Liver (tissue), 9 donors: ENCODE data around the gene CCL25. TPM values are rescaled to one million over a fixed set of nuclear protein-coding genes. Genes with fewer than 3 reads are reported as not detected.

Source experiments
- DNase-seq: peaks from one replicate; pipeline ENCODE4 v3.0.0-alpha.2; 2017; ENCODE audit warnings: low spot score
- H3K27ac ChIP-seq, 2 donors: one replicate each; pipeline ENCODE4 v1.7.0; 2013; ENCODE audit warnings: inconsistent platforms in 2 of 2, low read length in 2 of 2, control low read depth in 1 of 2, low read depth in 1 of 2, mild to moderate bottlenecking in 1 of 2
- H3K27me3 ChIP-seq, 4 donors: one replicate each; pipeline versions ENCODE4 v1.6.1 to v1.7.0; 2013; ENCODE audit warnings: low read length in 3 of 4, inconsistent platforms in 1 of 4, mild to moderate bottlenecking in 1 of 4, moderate library complexity in 1 of 4; ENCODE audit not compliant: control insufficient read depth in 4 of 4, insufficient read depth in 4 of 4
- H3K36me3 ChIP-seq, 4 donors: one replicate each; pipeline versions ENCODE4 v1.6.1 to v1.7.0; 2013; ENCODE audit warnings: low read length in 3 of 4, mild to moderate bottlenecking in 3 of 4, low read depth in 1 of 4, moderate library complexity in 1 of 4; ENCODE audit not compliant: control insufficient read depth in 4 of 4, insufficient read depth in 3 of 4
- H3K4me1 ChIP-seq, 4 donors: one replicate each; pipeline versions ENCODE4 v1.6.1 to v1.7.0; 2013; ENCODE audit warnings: low read length in 3 of 4, mild to moderate bottlenecking in 3 of 4, moderate library complexity in 1 of 4; ENCODE audit not compliant: control insufficient read depth in 4 of 4, insufficient read depth in 4 of 4
- H3K4me3 ChIP-seq, 3 donors: one replicate each; pipeline versions ENCODE4 v1.6.1 to v1.7.0; 2013; ENCODE audit warnings: low read length in 3 of 3, control low read depth in 1 of 3, low read depth in 1 of 3, mild to moderate bottlenecking in 1 of 3
- H3K9ac ChIP-seq, 2 donors: one replicate each; pipeline ENCODE4 v1.7.0; 2013; ENCODE audit warnings: low read length in 2 of 2, mild to moderate bottlenecking in 2 of 2, moderate library complexity in 2 of 2, control low read depth in 1 of 2, low read depth in 1 of 2
- H3K9me3 ChIP-seq, 4 donors: one replicate each; pipeline versions ENCODE4 v1.6.1 to v1.7.0; 2013; ENCODE audit warnings: low read length in 3 of 4; ENCODE audit not compliant: control insufficient read depth in 4 of 4
- ATF3 ChIP-seq: IDR thresholded peaks from 2 replicates; pipeline ENCODE4 v1.6.1; 2016; ENCODE audit warnings: antibody characterized with exemption
- CTCF ChIP-seq: fragments of 150-350 bp; IDR thresholded peaks from 2 replicates; pipeline ENCODE4 v1.5.1; 2017; ENCODE audit warnings: improper control_type of control experiment, low read depth, low read length; ENCODE audit not compliant: missing input control
- EGR1 ChIP-seq, 2 donors: IDR thresholded peaks; 2 replicates each; pipeline ENCODE4 v1.6.1; 2016 to 2018; ENCODE audit warnings: antibody characterized with exemption in 2 of 2, low read depth in 2 of 2
- FOXA1 ChIP-seq: IDR thresholded peaks from 2 replicates; pipeline ENCODE4 v1.6.1; 2016; ENCODE audit warnings: antibody characterized with exemption
- FOXA2 ChIP-seq: IDR thresholded peaks from 2 replicates; pipeline ENCODE4 v1.6.1; 2016; ENCODE audit warnings: antibody characterized with exemption
- GABPA ChIP-seq, 2 donors: IDR thresholded peaks in 1 of 2; conservative IDR thresholded peaks in 1 of 2; 2 replicates each; pipeline ENCODE4 v1.6.1; 2016; ENCODE audit warnings: antibody characterized with exemption in 2 of 2, mild to moderate bottlenecking in 1 of 2, moderate library complexity in 1 of 2
- HNF4A ChIP-seq, 2 donors: conservative IDR thresholded peaks; 2 replicates each; pipeline ENCODE4 v1.6.1; 2016; ENCODE audit warnings: antibody characterized with exemption in 2 of 2, mild to moderate bottlenecking in 2 of 2
- HNF4G ChIP-seq: IDR thresholded peaks from 2 replicates; pipeline ENCODE4 v1.6.1; 2016; ENCODE audit warnings: antibody characterized with exemption
- JUND ChIP-seq, 2 donors: IDR thresholded peaks; 2 replicates each; pipeline ENCODE4 v1.6.1; 2016; ENCODE audit warnings: antibody characterized with exemption in 2 of 2
- MAX ChIP-seq: IDR thresholded peaks from 2 replicates; pipeline ENCODE4 v1.6.1; 2016; ENCODE audit warnings: antibody characterized with exemption
- NR2F2 ChIP-seq: IDR thresholded peaks from 2 replicates; pipeline ENCODE4 v1.6.1; 2016; ENCODE audit warnings: antibody characterized with exemption
- RAD21 ChIP-seq, 2 donors: IDR thresholded peaks; 2 replicates each; pipeline ENCODE4 v1.6.1; 2016; ENCODE audit warnings: antibody characterized with exemption in 2 of 2, mild to moderate bottlenecking in 2 of 2
- REST ChIP-seq: IDR thresholded peaks from 2 replicates; pipeline ENCODE4 v1.6.1; 2016; ENCODE audit warnings: antibody characterized with exemption, mild to moderate bottlenecking
- RXRA ChIP-seq, 2 donors: IDR thresholded peaks; 2 replicates each; pipeline ENCODE4 v1.6.1; 2017 to 2018; ENCODE audit warnings: antibody characterized with exemption in 2 of 2, mild to moderate bottlenecking in 1 of 2
- SP1 ChIP-seq: IDR thresholded peaks from 2 replicates; pipeline ENCODE4 v1.6.1; 2018; ENCODE audit warnings: antibody characterized with exemption, mild to moderate bottlenecking
- TAF1 ChIP-seq: conservative IDR thresholded peaks from 2 replicates; pipeline ENCODE4 v1.6.1; 2016; ENCODE audit warnings: antibody characterized with exemption, mild to moderate bottlenecking
- YY1 ChIP-seq: IDR thresholded peaks from 2 replicates; pipeline ENCODE4 v1.6.1; 2016; ENCODE audit warnings: antibody characterized with exemption, mild to moderate bottlenecking
- ZBTB33 ChIP-seq: IDR thresholded peaks from 2 replicates; pipeline ENCODE4 v1.6.1; 2016; ENCODE audit warnings: antibody characterized with exemption
- WGBS: extraction: QIAGEN DNeasy Blood & Tissue Kit; methylation state at CpG from one replicate; pipeline ENCODE4 v1.1.7; 2013; 5-methylcytosine and 5-hydroxymethylcytosine counted together
- polyA plus RNA-seq, 2 donors: library from polyadenylated mRNA; stranded (reverse) in 1 of 2; unstranded in 1 of 2; fragments of 200-250 nt in 1 of 2; fragments of >200 nt in 1 of 2; fragmentation: Nextera tagmentation in 1 of 2; extraction: Ambion mirVana in 1 of 2; gene quantifications; one replicate each; pipeline versions ENCODE4 v1.2.1 to v1.2.3, GENCODE V29; 2013 to 2015
- total RNA-seq, 2 donors: library from RNA; depleted of rRNA; stranded (reverse); fragments of >200 nt; gene quantifications; one replicate each; pipeline ENCODE4 v1.2.3, GENCODE V29; 2014
- donor health status: healthy.
- donor health status: healthy.
- donor health status: healthy.
- donor health status: healthy.
- donor health status: healthy.

CCL25 gene
- total and polyA plus RNA-seq, 4 donors = not detected

- TF ChIP-seq SP1 = no peak
- Histone ChIP-seq H3K27me3 (no peaks in the 10 kb centered on the region), H3K9ac (no peak overlapping the region), H3K36me3 (no peaks in the 10 kb centered on the region), H3K4me1 (no peaks in the 10 kb centered on the region), H3K4me3 (no peak overlapping the region), H3K9me3 (no peaks in the 10 kb centered on the region), H3K27ac (no peak overlapping the region)
- no peak for DNase-seq
- WGBS = 98% methylated on average over 3 of the region's 3 CpGs
Measured at GRCh38 chr19:8039231-8039630, 13.3 kb upstream of the CCL25 start.

- DNase-seq = no peak
- H3K36me3 ChIP-seq = no peaks in the 10 kb centered on the region
- H3K27ac ChIP-seq = no peak overlapping the region
- WGBS = 80% methylated on average over 7 of the region's 7 CpGs
- no peaks in the 10 kb centered on the region for H3K27me3 ChIP-seq
- no peak overlapping the region for H3K9ac ChIP-seq
- H3K4me3 ChIP-seq = no peak overlapping the region
- H3K4me1 ChIP-seq = no peaks in the 10 kb centered on the region
- TF ChIP-seq HNF4G = no peak
- no peak for TF ChIP-seq MAX
- no peak for TF ChIP-seq CTCF
- no peak for TF ChIP-seq GABPA (IDR thresholded peaks at IDR 0.05 in 1 of 2, conservative IDR thresholded peaks at IDR 0.05 in 1 of 2)
- TF ChIP-seq TAF1 = no peak
- no peak for TF ChIP-seq YY1
- no peak for TF ChIP-seq ATF3
- no peak for TF ChIP-seq FOXA1
- TF ChIP-seq ZBTB33 = no peak
- no peak for TF ChIP-seq REST
- TF ChIP-seq HNF4A (conservative IDR thresholded peaks at IDR 0.05) = no peak
- TF ChIP-seq RAD21 (IDR thresholded peaks at IDR 0.05) = no peak
- no peak for TF ChIP-seq EGR1 (IDR thresholded peaks at IDR 0.05; ENCODE audit: low read depth in 2 of 2)
- TF ChIP-seq RXRA (IDR thresholded peaks at IDR 0.05) = no peak
- no peak for TF ChIP-seq FOXA2
- TF ChIP-seq JUND (IDR thresholded peaks at IDR 0.05) = no peak
- no peak for TF ChIP-seq SP1
- TF ChIP-seq NR2F2 = no peak
- no peaks in the 10 kb centered on the region for H3K9me3 ChIP-seq
Measured at GRCh38 chr19:8041531-8041931, 11.0 kb upstream of the CCL25 start.
